GM19043 (cell line): ENCODE data around the gene OOSP4B.
"Not testable (repeated sequence)": the region's sequence is repeated elsewhere in the genome, so short reads cannot be mapped to it uniquely, and the experiment has no call there.

Experiments used
- ATAC-seq: cut with Tn5 transposase; IDR thresholded peaks from one replicate; pipeline ENCODE4 v1.9.1; 2021; ENCODE audit warnings: low read depth; ENCODE audit not compliant: unreplicated experiment

OOSP4B gene

GRCh38 chr11:60016881-60017280 is at the start of gene OOSP4B:
OOSP4B (plus strand) TSS chr11:60017181.
- no peak for ATAC-seq

- ATAC-seq: no peak
Observed at GRCh38 chr11:59967677-59968394, 49.1 kb upstream of the OOSP4B start.

- ATAC-seq: no peak
Observed at GRCh38 chr11:59968395-59968783, 48.6 kb upstream of the OOSP4B start.

GRCh38 chr11:59973097-59973496 is 43.9 kb upstream of the OOSP4B start:
- ATAC-seq: no peak

GRCh38 chr11:59981106-59981770 is 35.7 kb upstream of the OOSP4B start:
- ATAC-seq: no peak

- not testable (repeated sequence) for ATAC-seq
Observed at GRCh38 chr11:59982037-59982436, 34.9 kb upstream of the OOSP4B start.

GRCh38 chr11:59983212-59983611 is 33.8 kb upstream of the OOSP4B start:
- ATAC-seq: no peak

- no peak for ATAC-seq
Observed at GRCh38 chr11:59984368-59984767, 32.6 kb upstream of the OOSP4B start.

- no peak for ATAC-seq
Observed at GRCh38 chr11:59990421-59990820, 26.6 kb upstream of the OOSP4B start.

GRCh38 chr11:59992425-59992824 is 24.6 kb upstream of the OOSP4B start:
- ATAC-seq: no peak

GRCh38 chr11:59997800-59998199 is 19.2 kb upstream of the OOSP4B start:
- no peak for ATAC-seq

GRCh38 chr11:59999691-60000090 is 17.3 kb upstream of the OOSP4B start:
- no peak for ATAC-seq

- ATAC-seq: no peak
Observed at GRCh38 chr11:60003729-60004128, 13.3 kb upstream of the OOSP4B start.

GRCh38 chr11:60005360-60005759 is 11.6 kb upstream of the OOSP4B start:
- no peak for ATAC-seq

GRCh38 chr11:60018058-60018457 is 1.1 kb downstream of the OOSP4B start:
- no peak for ATAC-seq

- ATAC-seq: not testable (repeated sequence)
Observed at GRCh38 chr11:60020376-60020775, 3.4 kb downstream of the OOSP4B start.

- no peak for ATAC-seq
Observed at GRCh38 chr11:60029015-60029632, 12.1 kb downstream of the OOSP4B start.

GRCh38 chr11:60040109-60040508 is 23.1 kb downstream of the OOSP4B start, which contains the start of gene OOSP2:
OOSP2 (plus strand) TSS chr11:60040409; CDS start chr11:60040460, 51 bp downstream.
- ATAC-seq: no peak

- not testable (repeated sequence) for ATAC-seq
Observed at GRCh38 chr11:60050422-60050821, 33.4 kb downstream of the OOSP4B start.

GRCh38 chr11:60050839-60051238 is 33.9 kb downstream of the OOSP4B start:
- not testable (repeated sequence) for ATAC-seq

- no peak for ATAC-seq
Observed at GRCh38 chr11:60056349-60056969, 39.5 kb downstream of the OOSP4B start, which contains the start of gene MS4A3. MS4A3 (plus strand) TSS chr11:60056665; CDS start chr11:60061161, 4,496 bp downstream.
